Neural crest cell (in vitro differentiated cells): ENCODE measurements around the gene CDK14. TPM values are rescaled to one million over a fixed set of nuclear protein-coding genes. Genes with fewer than 3 reads are reported as not detected.

Source experiments
- DNase-seq: peaks from one replicate; pipeline ENCODE4 v3.0.0; 2021; ENCODE audit warnings: low read depth, mixed read lengths, low spot score
- H3K27ac Mint-ChIP-seq: one replicate; pipeline ENCODE4 v1.8.0; 2021; ENCODE audit warnings: mild to moderate bottlenecking, mixed read lengths; ENCODE audit not compliant: unreplicated experiment
- H3K27me3 Mint-ChIP-seq: 2 replicates; pipeline ENCODE4 v1.8.0; 2021; ENCODE audit warnings: low read depth, mild to moderate bottlenecking, mixed read lengths
- H3K36me3 Mint-ChIP-seq: 2 replicates; pipeline ENCODE4 v1.8.0; 2021; ENCODE audit warnings: low read depth, mild to moderate bottlenecking, mixed read lengths
- H3K4me1 Mint-ChIP-seq: 2 replicates; pipeline ENCODE4 v1.8.0; 2021; ENCODE audit warnings: mixed read lengths
- H3K4me3 Mint-ChIP-seq: one replicate; pipeline ENCODE4 v1.8.0; 2021; ENCODE audit warnings: mild to moderate bottlenecking, mixed read lengths
- H3K9me3 Mint-ChIP-seq: 2 replicates; pipeline ENCODE4 v1.8.0; 2021; ENCODE audit warnings: mixed read lengths
- total RNA-seq: library from RNA; stranded (reverse); gene quantifications from 2 replicates; pipeline ENCODE4 v1.2.1, GENCODE V29; 2021
- TF ChIP-seq, protein P1 (sequence below): fragments of 200-600 bp; sonication (generic); conservative IDR thresholded peaks from 2 replicates; pipeline ENCODE4 v1.5.0; 2021; ENCODE audit warnings: antibody characterized with exemption, mild to moderate bottlenecking

Gene CDK14
- total RNA-seq, 1 donor from 2014 or later = 49.6 TPM

DNA sequence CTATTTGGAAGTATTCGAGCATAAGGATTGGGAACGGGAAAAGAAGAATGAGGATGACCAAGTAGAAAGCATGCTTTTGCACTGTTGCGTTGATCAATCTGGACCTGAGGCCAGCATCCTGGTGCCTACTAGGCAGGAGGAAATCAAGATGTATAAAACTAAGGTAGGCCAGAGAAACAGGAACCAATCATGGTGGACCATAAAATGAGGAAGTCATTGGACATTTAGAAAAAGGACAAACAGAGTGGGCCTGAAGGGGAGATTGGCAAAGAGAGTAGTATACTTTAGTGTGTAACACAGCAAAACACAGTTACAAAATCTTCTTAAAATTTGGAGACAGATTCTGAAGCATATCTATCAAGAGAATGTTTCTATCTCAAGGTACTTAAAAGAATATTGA is 497.1 kb downstream of the CDK14 start:
- Mint-ChIP-seq H3K27me3 (no peaks in the 10 kb centered on the region), H3K36me3 (peaks cover 4% of the 10 kb centered on the region), H3K4me3 (no peak overlapping the region), H3K4me1 (no peaks in the 10 kb centered on the region), H3K9me3 (peaks cover 4% of the 10 kb centered on the region), H3K27ac (no peak overlapping the region)
- TF ChIP-seq, protein P1, sequence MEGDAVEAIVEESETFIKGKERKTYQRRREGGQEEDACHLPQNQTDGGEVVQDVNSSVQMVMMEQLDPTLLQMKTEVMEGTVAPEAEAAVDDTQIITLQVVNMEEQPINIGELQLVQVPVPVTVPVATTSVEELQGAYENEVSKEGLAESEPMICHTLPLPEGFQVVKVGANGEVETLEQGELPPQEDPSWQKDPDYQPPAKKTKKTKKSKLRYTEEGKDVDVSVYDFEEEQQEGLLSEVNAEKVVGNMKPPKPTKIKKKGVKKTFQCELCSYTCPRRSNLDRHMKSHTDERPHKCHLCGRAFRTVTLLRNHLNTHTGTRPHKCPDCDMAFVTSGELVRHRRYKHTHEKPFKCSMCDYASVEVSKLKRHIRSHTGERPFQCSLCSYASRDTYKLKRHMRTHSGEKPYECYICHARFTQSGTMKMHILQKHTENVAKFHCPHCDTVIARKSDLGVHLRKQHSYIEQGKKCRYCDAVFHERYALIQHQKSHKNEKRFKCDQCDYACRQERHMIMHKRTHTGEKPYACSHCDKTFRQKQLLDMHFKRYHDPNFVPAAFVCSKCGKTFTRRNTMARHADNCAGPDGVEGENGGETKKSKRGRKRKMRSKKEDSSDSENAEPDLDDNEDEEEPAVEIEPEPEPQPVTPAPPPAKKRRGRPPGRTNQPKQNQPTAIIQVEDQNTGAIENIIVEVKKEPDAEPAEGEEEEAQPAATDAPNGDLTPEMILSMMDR = no peak
- DNase-seq = no peak

DNA sequence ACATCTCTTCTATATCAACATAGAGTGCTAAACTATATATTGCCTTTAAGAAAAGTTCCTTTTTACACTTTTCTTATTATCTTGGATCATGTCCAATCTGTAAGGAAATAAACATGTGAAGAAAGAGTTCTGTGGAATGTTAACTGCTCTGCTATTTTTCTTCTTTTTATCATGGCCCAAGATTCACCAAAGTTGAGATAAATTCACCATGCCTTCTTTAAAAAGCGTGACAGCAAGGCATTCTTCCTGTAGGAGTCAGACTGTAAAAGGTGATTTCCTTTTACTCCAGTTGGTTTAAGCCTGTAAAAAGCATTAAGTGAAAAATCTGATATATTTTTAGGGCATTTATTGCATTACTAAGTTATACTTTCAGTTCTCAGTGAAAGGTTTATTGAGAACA is 502.4 kb downstream of the CDK14 start:
- H3K27me3 Mint-ChIP-seq = no peaks in the 10 kb centered on the region
- DNase-seq = no peak
- no peak overlapping the region for H3K4me3 Mint-ChIP-seq
- peaks cover 4% of the 10 kb centered on the region for H3K9me3 Mint-ChIP-seq
- H3K36me3 Mint-ChIP-seq = peaks cover 4% of the 10 kb centered on the region
- no peaks in the 10 kb centered on the region for H3K4me1 Mint-ChIP-seq
- TF ChIP-seq, protein P1 = no peak
- H3K27ac Mint-ChIP-seq = no peak overlapping the region

DNA sequence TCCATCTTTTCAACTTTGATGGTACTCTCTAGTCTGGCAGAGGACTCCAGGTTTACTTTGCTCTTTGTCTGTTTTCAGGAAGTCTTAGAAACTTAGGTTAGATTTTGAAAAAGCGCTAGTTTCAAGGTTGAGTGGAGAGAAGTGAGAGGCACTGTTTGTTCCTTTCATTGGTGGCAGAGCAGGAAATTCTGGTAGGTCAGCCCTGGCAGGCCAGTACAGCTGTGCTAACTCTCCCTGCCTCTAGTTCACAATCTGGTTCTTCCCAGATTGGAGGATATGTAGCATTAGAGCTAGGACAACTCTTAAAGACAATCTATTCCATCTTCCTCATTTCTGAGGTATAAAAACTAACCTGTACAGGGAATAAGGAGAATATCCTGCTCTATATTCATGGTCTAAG is 507.2 kb downstream of the CDK14 start:
- H3K27ac Mint-ChIP-seq = no peak overlapping the region
- H3K4me3 Mint-ChIP-seq = no peak overlapping the region
- H3K9me3 Mint-ChIP-seq = peaks cover 3% of the 10 kb centered on the region
- TF ChIP-seq, protein P1 = no peak
- no peaks in the 10 kb centered on the region for H3K4me1 Mint-ChIP-seq
- peaks cover 9% of the 10 kb centered on the region for H3K36me3 Mint-ChIP-seq
- DNase-seq = no peak
- H3K27me3 Mint-ChIP-seq = no peaks in the 10 kb centered on the region

DNA sequence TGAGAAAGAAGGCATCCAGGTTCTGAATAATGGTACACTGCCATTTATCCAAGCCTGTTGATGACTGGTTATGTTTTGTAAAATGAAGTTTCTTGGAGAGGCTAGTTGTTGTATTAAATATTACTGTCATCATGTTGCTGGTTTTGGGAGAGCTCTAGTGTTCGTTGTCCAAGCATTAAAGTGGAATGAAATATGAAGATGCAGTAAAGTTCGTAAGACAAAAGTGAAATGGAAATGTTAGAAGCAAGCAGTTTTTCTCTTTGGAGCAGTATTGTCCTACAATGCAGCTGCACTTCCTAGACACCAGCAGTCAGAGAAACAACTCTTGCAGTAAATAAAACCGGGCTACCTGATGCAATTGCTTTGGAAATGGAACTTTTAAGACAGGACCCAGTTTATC is 511.3 kb downstream of the CDK14 start:
- H3K9me3 Mint-ChIP-seq = peaks cover 3% of the 10 kb centered on the region
- no peak for DNase-seq
- peaks cover 9% of the 10 kb centered on the region for H3K36me3 Mint-ChIP-seq
- no peaks in the 10 kb centered on the region for H3K27me3 Mint-ChIP-seq
- H3K27ac Mint-ChIP-seq = no peak overlapping the region
- H3K4me3 Mint-ChIP-seq = no peak overlapping the region
- H3K4me1 Mint-ChIP-seq = no peaks in the 10 kb centered on the region
- TF ChIP-seq, protein P1 = no peak

DNA sequence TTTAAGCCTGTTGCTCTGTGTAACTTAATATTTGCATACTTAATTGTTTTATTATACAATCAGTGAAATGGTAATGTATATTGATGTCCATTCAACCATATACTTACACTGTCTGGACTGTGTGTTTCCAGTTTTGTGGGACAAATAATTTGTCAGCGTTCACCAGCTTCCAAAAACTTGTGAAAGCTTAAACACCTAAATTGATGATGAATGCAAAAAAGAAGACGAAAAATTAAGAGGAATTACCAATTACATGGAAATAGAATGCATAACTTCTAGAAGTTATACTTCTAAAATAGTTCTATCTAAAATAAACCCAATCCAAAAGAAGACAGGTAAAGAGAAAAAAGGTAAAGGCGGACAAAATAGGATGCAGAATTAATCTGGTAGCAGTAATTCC is 513.1 kb downstream of the CDK14 start:
- Mint-ChIP-seq H3K4me1 (no peaks in the 10 kb centered on the region), H3K4me3 (no peak overlapping the region), H3K27ac (no peak overlapping the region), H3K9me3 (peaks cover 3% of the 10 kb centered on the region), H3K27me3 (no peaks in the 10 kb centered on the region), H3K36me3 (peaks cover 12% of the 10 kb centered on the region)
- TF ChIP-seq, protein P1 = no peak
- DNase-seq = no peak

DNA sequence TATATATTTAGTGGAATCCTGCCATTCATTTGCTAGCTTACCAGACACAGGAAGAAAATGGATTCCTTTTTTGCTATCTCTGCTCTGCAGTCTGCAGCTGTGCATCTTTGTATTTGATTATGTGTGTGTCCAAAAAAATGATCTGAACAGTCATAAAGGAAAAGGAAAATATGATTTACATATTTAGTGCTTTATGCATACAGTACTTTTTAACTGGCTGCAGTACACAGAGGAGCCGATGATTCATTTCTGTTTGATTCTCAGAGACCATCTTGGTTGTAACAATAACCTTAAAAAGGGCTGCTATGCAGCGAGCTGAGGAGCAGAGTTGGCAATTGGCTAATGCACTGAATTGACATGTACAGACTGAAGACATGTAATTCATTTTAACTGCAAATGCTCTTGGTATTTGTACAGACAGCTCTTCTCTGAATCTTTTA is 516.8 kb downstream of the CDK14 start:
- TF ChIP-seq, protein P1 = no peak
- Mint-ChIP-seq H3K36me3 (peaks cover 3% of the 10 kb centered on the region), H3K9me3 (no peaks in the 10 kb centered on the region), H3K4me3 (no peak overlapping the region), H3K4me1 (no peaks in the 10 kb centered on the region), H3K27me3 (no peaks in the 10 kb centered on the region), H3K27ac (no peak overlapping the region)
- DNase-seq = no peak
